Neural cell (in vitro differentiated cells): ENCODE data around the gene TRMT2A. TPM values are rescaled to one million over a fixed set of nuclear protein-coding genes. Genes with fewer than 3 reads are reported as not detected.

Experiments used
- H2AFZ ChIP-seq: fragments of 200-600, 300-800 bp; sonication (generic), shearing (Covaris generic); 2 replicates; pipeline ENCODE4 v1.6.0; 2014; ENCODE audit warnings: low read depth, mild to moderate bottlenecking, antibody characterized with exemption, low read length, moderate library complexity
- H3F3A ChIP-seq: fragments of 200-600 bp; shearing (Covaris generic); 2 replicates; pipeline ENCODE4 v1.6.1; 2016; ENCODE audit warnings: mild to moderate bottlenecking, moderate library complexity, mixed read lengths, antibody characterized with exemption, low read length; ENCODE audit not compliant: insufficient read depth, poor library complexity, severe bottlenecking
- H3K27ac ChIP-seq: fragments of 200-600, 300-800 bp; sonication (generic), shearing (Covaris generic); 2 replicates; pipeline ENCODE4 v1.5.1; 2014; ENCODE audit warnings: mild to moderate bottlenecking, low read length, moderate library complexity
- H3K27me3 ChIP-seq: fragments of 300-800, 200-600 bp; sonication (generic), shearing (Covaris generic); 2 replicates; pipeline ENCODE4 v1.6.0; 2014; ENCODE audit warnings: mild to moderate bottlenecking, low read depth, low read length, moderate library complexity; ENCODE audit not compliant: insufficient read depth
- H3K36me3 ChIP-seq: fragments of 300-800, 200-600 bp; sonication (generic), shearing (Covaris generic); 2 replicates; pipeline ENCODE4 v1.5.1; 2014; ENCODE audit warnings: mild to moderate bottlenecking, antibody characterized with exemption, low read length, moderate library complexity; ENCODE audit not compliant: insufficient read depth
- H3K4me2 ChIP-seq: fragments of 300-800, 200-600 bp; sonication (generic), shearing (Covaris generic); 2 replicates; pipeline ENCODE4 v1.6.0; 2014; ENCODE audit warnings: mild to moderate bottlenecking, low read length
- H3K4me3 ChIP-seq: fragments of 300-800, 200-600 bp; sonication (generic), shearing (Covaris generic); 2 replicates; pipeline ENCODE4 v1.5.1; 2014; ENCODE audit warnings: mild to moderate bottlenecking, low read length, moderate library complexity
- H3K79me2 ChIP-seq: fragments of 200-600 bp; shearing (Covaris generic); replicated peaks from 2 replicates; pipeline ENCODE4 v1.6.0; 2014; ENCODE audit warnings: mild to moderate bottlenecking, low read length, moderate library complexity; ENCODE audit not compliant: insufficient read depth
- H3K9ac ChIP-seq: fragments of 300-800, 200-600 bp; sonication (generic), shearing (Covaris generic); 2 replicates; pipeline ENCODE4 v1.6.1; 2016; ENCODE audit warnings: mild to moderate bottlenecking, low read length, mixed read lengths
- H3K9me2 ChIP-seq: fragments of 200-600 bp; shearing (Covaris generic); 2 replicates; pipeline ENCODE4 v1.6.1; 2016; ENCODE audit warnings: mild to moderate bottlenecking, low read length, mixed read lengths; ENCODE audit not compliant: insufficient read depth
- H3K9me3 ChIP-seq: fragments of 200-600, 300-800 bp; sonication (generic), shearing (Covaris generic); 2 replicates; pipeline ENCODE4 v1.6.1; 2016; ENCODE audit warnings: mild to moderate bottlenecking, mixed run types, low read length, moderate library complexity, mixed read lengths
- H4K20me1 ChIP-seq: fragments of 200-600 bp; shearing (Covaris generic); 2 replicates; pipeline ENCODE4 v1.6.1; 2016; ENCODE audit warnings: mild to moderate bottlenecking, mixed run types; ENCODE audit not compliant: insufficient read depth
- EP300 ChIP-seq: fragments of 450-650 bp; conservative IDR thresholded peaks from 2 replicates; pipeline ENCODE4 v1.6.1; 2014; ENCODE audit warnings: antibody characterized with exemption, mild to moderate bottlenecking, moderate library complexity; ENCODE audit not compliant: poor library complexity, severe bottlenecking
- EZH2 ChIP-seq: fragments of 200-600, 300-800 bp; shearing (Covaris generic), sonication (generic); IDR thresholded peaks from 2 replicates; pipeline ENCODE4 v1.6.1; 2014; ENCODE audit warnings: antibody characterized with exemption, low read length, borderline replicate concordance, mild to moderate bottlenecking; ENCODE audit not compliant: insufficient read depth, poor library complexity, severe bottlenecking
- MXI1 ChIP-seq: fragments of 450-650 bp; conservative IDR thresholded peaks from 2 replicates; pipeline ENCODE4 v1.6.1; 2014; ENCODE audit warnings: antibody characterized with exemption, mild to moderate bottlenecking; ENCODE audit not compliant: poor library complexity, severe bottlenecking
- POLR2AphosphoS5 ChIP-seq: IDR thresholded peaks from 2 replicates; pipeline ENCODE4 v1.6.1; 2012
- RAD21 ChIP-seq: fragments of 450-650 bp; conservative IDR thresholded peaks from 2 replicates; pipeline ENCODE4 v1.6.1; 2014; ENCODE audit warnings: antibody characterized with exemption, mild to moderate bottlenecking, moderate library complexity
- REST ChIP-seq: IDR thresholded peaks from 2 replicates; pipeline ENCODE4 v1.6.1; 2012; ENCODE audit warnings: borderline replicate concordance
- SMC3 ChIP-seq: fragments of 450-650 bp; conservative IDR thresholded peaks from 2 replicates; pipeline ENCODE4 v1.6.1; 2014; ENCODE audit warnings: antibody characterized with exemption, mild to moderate bottlenecking, moderate library complexity; ENCODE audit not compliant: poor library complexity
- TAF1 ChIP-seq: IDR thresholded peaks from 2 replicates; pipeline ENCODE4 v1.6.1; 2012; ENCODE audit warnings: low read depth
- polyA plus RNA-seq: library from polyadenylated mRNA; depleted of rRNA; stranded (reverse); fragments of >200 nt; gene quantifications from 2 replicates; pipeline ENCODE4 v1.2.3, GENCODE V29; 2014
- TF ChIP-seq, protein P1 (sequence below): fragments of 450-650 bp; IDR thresholded peaks from 2 replicates; pipeline ENCODE4 v1.5.1; 2014; ENCODE audit warnings: antibody characterized with exemption, mild to moderate bottlenecking, moderate library complexity; ENCODE audit not compliant: poor library complexity, severe bottlenecking

The TRMT2A gene
- polyA plus RNA-seq, 1 donor from 2014 or later = 96.7 TPM

DNA sequence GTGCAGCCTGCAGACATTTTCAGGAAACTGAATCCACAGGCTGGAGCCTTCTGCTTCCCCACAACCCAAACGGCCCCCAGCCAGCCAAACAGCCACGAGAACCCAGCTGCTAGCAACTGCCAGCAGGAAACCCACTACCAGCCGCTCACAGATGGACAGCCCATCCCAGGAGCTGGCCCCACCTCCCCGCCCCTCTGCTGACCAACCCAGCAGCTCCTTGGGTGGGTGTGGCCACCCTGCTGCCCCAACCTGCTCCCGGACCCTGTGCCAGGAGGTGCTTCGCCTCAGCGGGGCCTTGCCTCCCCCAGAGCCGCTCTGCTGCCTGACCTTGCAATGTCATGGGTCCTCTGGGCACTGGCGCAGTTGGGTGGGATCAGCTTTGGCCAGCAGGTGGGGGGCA lies 42.0 kb upstream of the TRMT2A start:
- Histone ChIP-seq H3K4me3 (no peak overlapping the region), H2AFZ (no peak overlapping the region), H3K27me3 (no peaks in the 10 kb centered on the region), H3K36me3 (no peaks in the 10 kb centered on the region), H3F3A (no peaks in the 10 kb centered on the region), H3K9me3 (no peaks in the 10 kb centered on the region), H4K20me1 (no peaks in the 10 kb centered on the region), H3K27ac (no peak overlapping the region), H3K9ac (no peak overlapping the region), H3K4me2 (no peak overlapping the region), H3K9me2 (no peaks in the 10 kb centered on the region), H3K79me2 (no peaks in the 10 kb centered on the region)
- TF ChIP-seq MXI1 = no peak
- TF ChIP-seq RAD21 = no peak
- TF ChIP-seq TAF1 = no peak
- no peak for TF ChIP-seq POLR2AphosphoS5
- TF ChIP-seq SMC3 = no peak
- no peak for TF ChIP-seq REST
- no peak for TF ChIP-seq EP300
- TF ChIP-seq, protein P1, sequence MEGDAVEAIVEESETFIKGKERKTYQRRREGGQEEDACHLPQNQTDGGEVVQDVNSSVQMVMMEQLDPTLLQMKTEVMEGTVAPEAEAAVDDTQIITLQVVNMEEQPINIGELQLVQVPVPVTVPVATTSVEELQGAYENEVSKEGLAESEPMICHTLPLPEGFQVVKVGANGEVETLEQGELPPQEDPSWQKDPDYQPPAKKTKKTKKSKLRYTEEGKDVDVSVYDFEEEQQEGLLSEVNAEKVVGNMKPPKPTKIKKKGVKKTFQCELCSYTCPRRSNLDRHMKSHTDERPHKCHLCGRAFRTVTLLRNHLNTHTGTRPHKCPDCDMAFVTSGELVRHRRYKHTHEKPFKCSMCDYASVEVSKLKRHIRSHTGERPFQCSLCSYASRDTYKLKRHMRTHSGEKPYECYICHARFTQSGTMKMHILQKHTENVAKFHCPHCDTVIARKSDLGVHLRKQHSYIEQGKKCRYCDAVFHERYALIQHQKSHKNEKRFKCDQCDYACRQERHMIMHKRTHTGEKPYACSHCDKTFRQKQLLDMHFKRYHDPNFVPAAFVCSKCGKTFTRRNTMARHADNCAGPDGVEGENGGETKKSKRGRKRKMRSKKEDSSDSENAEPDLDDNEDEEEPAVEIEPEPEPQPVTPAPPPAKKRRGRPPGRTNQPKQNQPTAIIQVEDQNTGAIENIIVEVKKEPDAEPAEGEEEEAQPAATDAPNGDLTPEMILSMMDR = no peak
- TF ChIP-seq EZH2 = no peak

GRCh38 chr22:20158391-20159036 lies 41.5 kb upstream of the TRMT2A start:
- Histone ChIP-seq H3K9me2 (no peaks in the 10 kb centered on the region), H3K79me2 (no peaks in the 10 kb centered on the region), H3K36me3 (no peaks in the 10 kb centered on the region), H2AFZ (no peak overlapping the region), H3K9ac (no peak overlapping the region), H3K27me3 (no peaks in the 10 kb centered on the region), H3K27ac (no peak overlapping the region), H3K4me2 (no peak overlapping the region), H3K4me3 (no peak overlapping the region), H3F3A (no peaks in the 10 kb centered on the region), H3K9me3 (no peaks in the 10 kb centered on the region), H4K20me1 (no peaks in the 10 kb centered on the region)
- TF ChIP-seq, protein P1 = no peak
- TF ChIP-seq TAF1 (no peak), SMC3 (no peak), MXI1 (no peak), RAD21 (no peak), REST (no peak), EZH2 (no peak), EP300 (no peak), POLR2AphosphoS5 (no peak)
